Measurements from ENCODE around the gene CEACAM3. TPM values are rescaled to one million over a fixed set of nuclear protein-coding genes. Genes with fewer than 3 reads are reported as not detected.
"Not testable (repeated sequence)": the region's sequence is repeated elsewhere in the genome, so short reads cannot be mapped to it uniquely, and the experiment has no call there.

Gene CEACAM3
- total RNA-seq = 1 to 10 TPM in 1 of 10 donors, under 1 TPM in 7, not detected in 2; 0.21 to 1.5 (median 0.40) TPM
- polyA plus RNA-seq = not detected
- long read RNA-seq, donor 1 = 0 reads
- long read RNA-seq, donor 2 = 0 reads
- long read RNA-seq, donor 3 = 0 reads

- Histone ChIP-seq H3K4me1 (peaks cover 0 to 40% (median 0%) of the 10 kb centered on the region in 9 donors), H3K4me3 (peak within 1 kb of the TSS in 1 of 10 donors; percentile 31), H3K27ac (peak within 1 kb of the TSS in 2 of 10 donors; percentile 40 to 89), H3K9me3 (peaks cover 0 to 3% (median 0%) of the 10 kb centered on the region in 11 donors), H3K27me3 (peaks cover 0 to 83% (median 52%) of the 10 kb centered on the region in 7 donors), H3K36me3 (no peaks in the 10 kb centered on the region)
- TF ChIP-seq, protein P1, sequence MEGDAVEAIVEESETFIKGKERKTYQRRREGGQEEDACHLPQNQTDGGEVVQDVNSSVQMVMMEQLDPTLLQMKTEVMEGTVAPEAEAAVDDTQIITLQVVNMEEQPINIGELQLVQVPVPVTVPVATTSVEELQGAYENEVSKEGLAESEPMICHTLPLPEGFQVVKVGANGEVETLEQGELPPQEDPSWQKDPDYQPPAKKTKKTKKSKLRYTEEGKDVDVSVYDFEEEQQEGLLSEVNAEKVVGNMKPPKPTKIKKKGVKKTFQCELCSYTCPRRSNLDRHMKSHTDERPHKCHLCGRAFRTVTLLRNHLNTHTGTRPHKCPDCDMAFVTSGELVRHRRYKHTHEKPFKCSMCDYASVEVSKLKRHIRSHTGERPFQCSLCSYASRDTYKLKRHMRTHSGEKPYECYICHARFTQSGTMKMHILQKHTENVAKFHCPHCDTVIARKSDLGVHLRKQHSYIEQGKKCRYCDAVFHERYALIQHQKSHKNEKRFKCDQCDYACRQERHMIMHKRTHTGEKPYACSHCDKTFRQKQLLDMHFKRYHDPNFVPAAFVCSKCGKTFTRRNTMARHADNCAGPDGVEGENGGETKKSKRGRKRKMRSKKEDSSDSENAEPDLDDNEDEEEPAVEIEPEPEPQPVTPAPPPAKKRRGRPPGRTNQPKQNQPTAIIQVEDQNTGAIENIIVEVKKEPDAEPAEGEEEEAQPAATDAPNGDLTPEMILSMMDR (IDR thresholded peaks at IDR 0.05) = no peak
- DNase-seq (no peak), ATAC-seq (peak in 5 of 8 donors; percentile 37 to 74 (median 41))
- intact Hi-C loops (cut with DNase I) = no loop called here
These were observed at the start of gene CEACAM3 for GRCh38 chr19:41796362-41796761. TSS of gene CEACAM3 (plus strand) at chr19:41796587. CDS start at chr19:41796678, 91 bp downstream.

GRCh38 chr19:41746593-41747227 lies 49.7 kb upstream of the CEACAM3 start:
- ATAC-seq = peak in 3 of 8 donors; percentile 62 to 73 (median 62)

DNA sequence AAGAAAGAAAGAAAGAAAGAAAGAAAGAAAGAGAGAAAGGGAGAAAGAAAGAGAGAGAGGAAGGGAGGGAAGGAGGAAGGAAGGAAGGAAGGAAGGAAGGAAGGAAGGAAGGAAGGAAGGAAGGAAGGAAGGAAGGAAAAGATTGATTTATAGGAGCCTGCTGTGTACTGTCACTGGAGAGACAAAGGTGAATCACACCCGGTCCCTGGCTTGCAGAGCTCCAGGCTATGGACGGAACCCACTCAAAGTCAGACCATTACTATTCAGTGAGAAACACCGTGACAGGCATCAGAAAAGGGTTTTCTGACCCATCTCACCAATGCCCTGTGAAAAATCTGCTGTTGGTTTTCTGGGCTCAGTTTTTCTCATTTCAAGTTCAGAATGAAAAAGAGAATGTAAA lies 48.4 kb upstream of the CEACAM3 start:
- intact Hi-C loops (cut with DNase I) = loop anchor here in 3 of 10 donors (5.0 kb wide), 1 partner anchor 106 kb away; no protein-coding TSS in a partner anchor
- TF ChIP-seq, protein P1 (IDR thresholded peaks at IDR 0.05) = no peak
- Histone ChIP-seq H3K4me3 (no peak overlapping the region), H3K9me3 (no peaks in the 10 kb centered on the region), H3K27me3 (peaks cover 0 to 73% (median 33%) of the 10 kb centered on the region in 7 donors), H3K27ac (no peak overlapping the region), H3K36me3 (no peaks in the 10 kb centered on the region), H3K4me1 (peaks cover 0 to 18% (median 0%) of the 10 kb centered on the region in 9 donors)
- 51 to 70% methylated on average over 3 of the region's 3 CpGs for WGBS, 2 donors
- DNase-seq = no peak
- ATAC-seq = no peak

More at GRCh38 chr19:41746593-41747227, 49.7 kb upstream of the CEACAM3 start:
- H3K27me3 ChIP-seq = peaks cover 0 to 71% (median 33%) of the 10 kb centered on the region in 7 donors
- 18 to 19% methylated on average over 11 of the region's 11 CpGs for WGBS, 2 donors
- intact Hi-C loops (cut with DNase I) = loop anchor here in 5 of 10 donors (2.0 to 5.0 kb wide), 2 partner anchors 104 kb away; no protein-coding TSS in a partner anchor
- H3K27ac ChIP-seq = no peak overlapping the region
- H3K4me3 ChIP-seq = no peak overlapping the region
- H3K4me1 ChIP-seq = peaks cover 0 to 17% (median 0%) of the 10 kb centered on the region in 9 donors
- DNase-seq = peak in 1 of 2 donors; percentile 7
- H3K36me3 ChIP-seq = no peaks in the 10 kb centered on the region
- TF ChIP-seq, protein P1 (IDR thresholded peaks at IDR 0.05) = peak in 7 of 9 donors; percentile 5 to 57 (median 49)
- no peaks in the 10 kb centered on the region for H3K9me3 ChIP-seq

DNA sequence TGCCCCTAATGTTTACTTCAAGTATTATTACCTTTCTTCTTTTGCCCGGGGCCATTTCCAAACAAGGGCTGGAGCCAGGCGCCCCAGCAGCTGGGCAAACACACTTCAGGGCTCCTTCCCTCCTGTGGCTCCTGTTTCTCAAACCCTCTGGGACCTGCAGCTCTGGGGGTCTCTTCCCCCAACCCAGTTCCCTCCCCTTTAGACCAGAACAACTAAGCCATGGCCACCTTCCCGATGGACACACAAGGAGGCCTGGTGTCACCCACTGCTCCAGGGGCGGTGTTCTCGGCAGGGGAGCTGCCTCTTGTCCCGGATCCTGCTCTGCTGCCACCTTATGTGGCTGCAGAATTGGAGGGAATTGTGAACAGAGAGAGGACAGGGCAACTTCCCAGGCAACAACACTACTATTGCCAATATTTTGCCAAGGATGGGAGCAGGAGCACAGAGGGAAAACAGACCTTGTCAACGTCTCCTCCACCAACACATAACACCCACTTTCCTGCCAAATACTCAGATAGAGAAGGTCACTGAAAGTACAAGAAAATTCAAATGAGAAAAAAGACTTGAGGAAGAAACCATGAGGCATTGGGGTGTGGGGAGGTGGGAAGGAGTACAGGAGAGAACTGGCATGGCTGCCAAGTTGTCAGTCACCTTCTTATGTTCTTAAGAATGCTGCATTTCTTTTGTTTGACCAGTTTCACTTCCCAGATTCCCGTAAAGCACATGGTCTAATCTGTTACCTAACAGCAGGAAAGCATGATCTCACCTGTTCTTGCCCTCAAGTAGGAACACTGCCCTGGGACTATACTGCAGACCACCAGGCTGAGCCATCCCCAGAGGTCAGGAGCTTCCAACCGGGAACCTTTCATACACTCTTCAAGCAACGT lies 45.9 kb upstream of the CEACAM3 start:
- WGBS, 2 donors = 41 to 43% methylated on average over 7 to 8 of the region's 10 CpGs
- not testable (repeated sequence) for H3K9me3 ChIP-seq, DNase-seq, H3K27ac ChIP-seq, H3K4me3 ChIP-seq, H3K36me3 ChIP-seq
- intact Hi-C loops (cut with DNase I) = loop anchor here in 1 of 10 donors (10.0 kb wide), 1 partner anchor 106 kb away; no protein-coding TSS in a partner anchor
- Histone ChIP-seq H3K27me3 (peaks cover 0 to 65% (median 33%) of the 10 kb centered on the region in 7 donors), H3K4me1 (peaks cover 0 to 21% (median 0%) of the 10 kb centered on the region in 9 donors)
- ATAC-seq = peak in 4 of 8 donors; percentile 32 to 65 (median 41)
